HepG2 (cell line): ENCODE results near the gene TACO1. TPM values are rescaled to one million over a fixed set of nuclear protein-coding genes. Genes with fewer than 3 reads are reported as not detected.

Source experiments
- ATAC-seq: fragments of 200-7000 bp; cut with Tn5 transposase; 3 replicates; pipeline ENCODE4 v1.9.1; 2020; ENCODE audit warnings: mild to moderate bottlenecking, moderate library complexity
- BruUV-seq: library from RNA; stranded (reverse); fragments of 400-500 nt; replicated peaks from 2 replicates; lab custom pipeline; 2021; lab: Mats Ljungman, UMichigan
- CTCF ChIA-PET: fragments of 300-600 bp; formaldehyde crosslinking; extraction: SDS; loops from one replicate; lab custom pipeline; 2021; ENCODE audit warnings: low total read pairs, inconsistent platforms, low intra/inter-chr PET ratio; lab: Yijun Ruan, JAX
- POLR2A ChIA-PET: fragments of 350-600 bp; sonication (Branson Sonifier 250); formaldehyde crosslinking; loops from one replicate; lab custom pipeline; 2020; ENCODE audit warnings: antibody characterized with exemption, inconsistent platforms; lab: Yijun Ruan, JAX
- DNase-seq: peaks from one replicate; pipeline ENCODE4 v3.0.0-alpha.2; 2015; ENCODE audit warnings: low spot score
- FAIRE-seq: peaks from 3 replicates; lab custom pipeline; 2011; peaks lifted over from hg19 to GRCh38; lab: Jason Lieb, UNC
- H2AFZ ChIP-seq: one replicate; pipeline ENCODE4 v1.6.1; 2011; ENCODE audit warnings: low read length, inconsistent platforms
- H3K27ac ChIP-seq: fragments of 300-600 bp; 3 replicates; pipeline ENCODE4 v1.8.0; 2011; ENCODE audit warnings: mixed run types, mild to moderate bottlenecking, mixed read lengths, low read length, inconsistent platforms; ENCODE audit not compliant: insufficient read depth; ENCODE audit errors: extremely low read length
- H3K27me3 ChIP-seq, 2 experiments: fragments of 200-600 bp in 1 of 2; 2 replicates in 1 of 2; 3 replicates in 1 of 2; pipeline versions ENCODE4 v1.6.0 to v1.8.0; 2011; ENCODE audit warnings: low read length in 2 of 2, mild to moderate bottlenecking in 2 of 2, moderate library complexity in 2 of 2, inconsistent platforms in 1 of 2; ENCODE audit not compliant: insufficient read depth in 2 of 2, control insufficient read depth in 1 of 2
- H3K36me3 ChIP-seq, 2 experiments: fragments of 200-600 bp in 1 of 2; replicated peaks in 1 of 2; 2 replicates in 1 of 2; 3 replicates in 1 of 2; pipeline versions ENCODE4 v1.5.1 to v1.8.0; 2011; ENCODE audit warnings: low read length in 2 of 2, inconsistent platforms in 1 of 2; ENCODE audit not compliant: insufficient read depth in 2 of 2, control insufficient read depth in 1 of 2
- H3K4me1 ChIP-seq: 2 replicates; pipeline ENCODE4 v1.5.1; 2012; ENCODE audit warnings: low read length, inconsistent platforms; ENCODE audit not compliant: insufficient read depth
- H3K4me2 ChIP-seq: 2 replicates; pipeline ENCODE4 v1.6.0; 2011; ENCODE audit warnings: low read depth, low read length, inconsistent platforms
- H3K4me3 ChIP-seq, 3 experiments: fragments of 200-600 bp in 1 of 3; sonication (generic), shearing (Covaris generic) in 1 of 3; replicated peaks in 1 of 3; 2 replicates each; pipeline ENCODE4 v1.5.1; 2011 to 2016; ENCODE audit warnings: low read length in 3 of 3, inconsistent platforms in 2 of 3, low read depth in 2 of 3, mild to moderate bottlenecking in 2 of 3, control low read depth in 1 of 3, mixed read lengths in 1 of 3; ENCODE audit not compliant: insufficient read depth in 1 of 3
- H3K79me2 ChIP-seq: one replicate; pipeline ENCODE4 v1.6.1; 2011; ENCODE audit warnings: low read length, inconsistent platforms; ENCODE audit not compliant: insufficient read depth
- H3K9ac ChIP-seq: 2 replicates; pipeline ENCODE4 v1.6.0; 2011; ENCODE audit warnings: mild to moderate bottlenecking, low read depth, low read length, inconsistent platforms; ENCODE audit not compliant: insufficient read depth
- H3K9me3 ChIP-seq: 2 replicates; pipeline ENCODE4 v1.5.1; 2012; ENCODE audit warnings: mild to moderate bottlenecking, low read length
- H4K20me1 ChIP-seq: 2 replicates; pipeline ENCODE4 v1.6.0; 2011; ENCODE audit warnings: inconsistent platforms, mild to moderate bottlenecking, low read length, moderate library complexity; ENCODE audit not compliant: insufficient read depth
- DNMT1 ChIP-seq: sonication (generic); formaldehyde crosslinking; IDR thresholded peaks from 2 replicates; pipeline ENCODE4 v1.5.1; 2020; ENCODE audit warnings: mild to moderate bottlenecking, missing genetic modification reagents
- MEIS2 ChIP-seq: sonication (generic); formaldehyde crosslinking; IDR thresholded peaks from 2 replicates; pipeline ENCODE4 v1.9.0; 2021; ENCODE audit warnings: mild to moderate bottlenecking, missing genetic modification reagents
- PITX1 ChIP-seq: sonication (generic); formaldehyde crosslinking; IDR thresholded peaks from 2 replicates; pipeline ENCODE4 v1.5.1; 2020; ENCODE audit warnings: mild to moderate bottlenecking, missing genetic modification reagents
- TMF1 ChIP-seq: sonication (generic); formaldehyde crosslinking; IDR thresholded peaks from 2 replicates; pipeline ENCODE4 v1.8.1; 2022; ENCODE audit warnings: low read depth, missing genetic modification reagents
- ZBTB21 ChIP-seq: sonication (generic); formaldehyde crosslinking; IDR thresholded peaks from 2 replicates; pipeline ENCODE4 v1.4.0; 2020; ENCODE audit warnings: missing genetic modification reagents
- ZNF557 ChIP-seq: sonication (generic); formaldehyde crosslinking; IDR thresholded peaks from 2 replicates; pipeline ENCODE4 v1.4.0; 2020; ENCODE audit warnings: missing genetic modification reagents
- ZNF737 ChIP-seq: sonication (generic); formaldehyde crosslinking; IDR thresholded peaks from 2 replicates; pipeline ENCODE4 v1.5.0; 2020; ENCODE audit warnings: missing genetic modification reagents, mild to moderate bottlenecking, borderline replicate concordance
- ZNF772 ChIP-seq: sonication (generic); formaldehyde crosslinking; IDR thresholded peaks from 2 replicates; pipeline ENCODE4 v1.5.0; 2020; ENCODE audit warnings: mild to moderate bottlenecking, missing genetic modification reagents
- WGBS: methylation state at CpG from one replicate; pipeline ENCODE4 v1.1.6; 2017; ENCODE audit warnings: low lambda C conversion rate; 5-methylcytosine and 5-hydroxymethylcytosine counted together
- in situ Hi-C: cut with HindIII; loops from 2 replicates; pipeline ENCODE4 v1.10.0; 2017; ENCODE audit warnings: low pct_unique_long_range_greater_than_20kb; ENCODE audit not compliant: extremely low pct_ligation_motif_present
- intact Hi-C: fragments of 100-400 bp; cut with micrococcal nuclease; formaldehyde crosslinking; loops from one replicate; pipeline ENCODE4 v1.10.0; 2022; ENCODE audit not compliant: unreplicated experiment
- polyA plus RNA-seq, 8 experiments: library from polyadenylated mRNA; depleted of rRNA in 3 of 8; stranded (reverse) in 7 of 8; unstranded in 1 of 8; fragments of >200 nt; fragmentation: Illumina TruSeq in 4 of 8; extraction: Trizol in 4 of 8; gene quantifications; 2 replicates each; pipeline versions ENCODE4 v1.2.1 to v1.2.3, GENCODE V29; 2011 to 2016; ENCODE audit warnings: low read depth in 4 of 8, missing spikeins in 1 of 8, mixed read lengths in 1 of 8; ENCODE audit not compliant: insufficient read depth in 1 of 8
- total RNA-seq, 5 experiments: library from RNA; depleted of rRNA; stranded (reverse); fragments of >200 nt; fragmentation: Illumina TruSeq; extraction: Trizol; gene quantifications; 2 replicates each; pipeline ENCODE4 v1.2.3, GENCODE V29; 2016; ENCODE audit warnings: low read depth in 1 of 5
- TF ChIP-seq, protein P1 (sequence below): sonication (generic); formaldehyde crosslinking; IDR thresholded peaks from 2 replicates; pipeline ENCODE4 v1.5.0; 2020; ENCODE audit warnings: missing genetic modification reagents
- TF ChIP-seq, protein P2 (sequence below): sonication (generic); formaldehyde crosslinking; conservative IDR thresholded peaks from 2 replicates; pipeline ENCODE4 v1.8.0; 2022; ENCODE audit warnings: missing genetic modification reagents
- TF ChIP-seq, protein P3 (sequence below): sonication (generic); formaldehyde crosslinking; IDR thresholded peaks from 2 replicates; pipeline ENCODE4 v1.4.0; 2020; ENCODE audit warnings: mild to moderate bottlenecking, missing genetic modification reagents

The TACO1 gene
- total and polyA plus RNA-seq, 2 of the 13 experiments (the other 11 are each of a cell fraction or from before 2014, with no cell fraction given) = 34.7 to 53.6 TPM

DNA sequence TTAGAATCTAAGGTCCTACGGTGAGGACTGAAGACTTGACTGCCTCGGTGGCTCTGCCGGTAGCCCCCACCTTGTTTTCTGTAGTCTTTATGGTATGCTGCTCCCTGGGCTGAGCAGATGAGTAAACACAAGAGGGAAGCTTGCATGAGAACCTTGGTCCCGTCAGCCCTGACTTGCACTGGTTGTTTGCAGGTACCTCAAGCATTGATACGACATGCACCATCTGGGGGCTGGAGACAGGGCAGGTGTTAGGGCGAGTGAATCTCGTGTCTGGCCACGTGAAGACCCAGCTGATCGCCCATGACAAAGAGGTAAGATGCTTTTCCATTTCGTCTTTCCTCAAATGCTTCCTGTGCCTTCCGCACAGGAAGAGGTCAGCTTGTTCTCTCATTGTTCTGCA lies 21.1 kb upstream of the TACO1 start (continued):
- TF ChIP-seq ZNF772 (CRISPR knock-in tag) (peak; percentile 76; the same call in 1 of the 2 replicates), ZNF737 (CRISPR knock-in tag) (no peak), ZBTB21 (CRISPR knock-in tag) (no peak), TMF1 (CRISPR knock-in tag) (no peak)

DNA sequence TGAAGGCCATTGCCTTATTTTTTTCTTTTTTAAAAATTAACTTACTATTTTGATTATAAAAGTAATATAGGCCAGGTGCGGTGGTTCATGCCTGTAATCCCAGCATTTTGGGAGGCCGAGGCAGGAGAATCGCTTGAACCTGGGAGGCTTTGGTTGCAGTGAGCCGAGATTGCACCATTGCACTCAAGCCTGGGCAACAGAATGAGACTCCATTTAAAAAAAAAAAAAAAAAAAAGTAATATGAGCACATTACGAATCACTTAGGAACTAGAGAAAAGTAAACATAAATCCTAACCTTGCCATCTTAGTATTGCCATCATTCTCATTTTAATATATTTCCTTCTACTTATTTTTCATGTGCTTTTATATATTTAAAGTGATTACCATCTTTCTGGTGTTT lies 12.9 kb upstream of the TACO1 start:
- Histone ChIP-seq H3K27ac (no peak overlapping the region), H2AFZ (no peak overlapping the region), H3K36me3 (peaks cover 50 to 74% of the 10 kb centered on the region in 2 experiments), H3K9ac (no peak overlapping the region), H4K20me1 (no peaks in the 10 kb centered on the region; the same call in 1 of the 2 replicates), H3K79me2 (no peaks in the 10 kb centered on the region), H3K27me3 (no peaks in the 10 kb centered on the region), H3K4me1 (no peaks in the 10 kb centered on the region), H3K4me2 (no peak overlapping the region), H3K9me3 (no peaks in the 10 kb centered on the region), H3K4me3 (no peak overlapping the region)
- no peak for ATAC-seq
- ChIA-PET CTCF (no interaction called here), POLR2A (no interaction called here)
- in situ Hi-C loops (no loop called here), intact Hi-C loops (no loop called here)
- WGBS = 98% methylated on average over 5 of the region's 5 CpGs
- TF ChIP-seq, protein P1, sequence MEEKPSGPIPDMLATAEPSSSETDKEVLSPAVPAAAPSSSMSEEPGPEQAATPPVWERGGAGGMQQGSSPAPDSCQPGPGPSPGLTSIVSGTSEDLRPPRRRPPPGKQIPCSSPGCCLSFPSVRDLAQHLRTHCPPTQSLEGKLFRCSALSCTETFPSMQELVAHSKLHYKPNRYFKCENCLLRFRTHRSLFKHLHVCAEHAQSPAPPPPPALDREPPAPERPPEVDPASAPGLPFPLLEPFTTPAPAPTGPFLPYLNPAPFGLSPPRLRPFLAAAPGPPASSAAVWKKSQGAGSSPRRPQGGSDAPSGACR (CRISPR knock-in tag) = no peak
- no peak for TF ChIP-seq DNMT1 (CRISPR knock-in tag)
- no peak for TF ChIP-seq ZNF772 (CRISPR knock-in tag)
- TF ChIP-seq MEIS2 (CRISPR knock-in tag) = no peak
- TF ChIP-seq PITX1 = no peak
- TF ChIP-seq, protein P2, sequence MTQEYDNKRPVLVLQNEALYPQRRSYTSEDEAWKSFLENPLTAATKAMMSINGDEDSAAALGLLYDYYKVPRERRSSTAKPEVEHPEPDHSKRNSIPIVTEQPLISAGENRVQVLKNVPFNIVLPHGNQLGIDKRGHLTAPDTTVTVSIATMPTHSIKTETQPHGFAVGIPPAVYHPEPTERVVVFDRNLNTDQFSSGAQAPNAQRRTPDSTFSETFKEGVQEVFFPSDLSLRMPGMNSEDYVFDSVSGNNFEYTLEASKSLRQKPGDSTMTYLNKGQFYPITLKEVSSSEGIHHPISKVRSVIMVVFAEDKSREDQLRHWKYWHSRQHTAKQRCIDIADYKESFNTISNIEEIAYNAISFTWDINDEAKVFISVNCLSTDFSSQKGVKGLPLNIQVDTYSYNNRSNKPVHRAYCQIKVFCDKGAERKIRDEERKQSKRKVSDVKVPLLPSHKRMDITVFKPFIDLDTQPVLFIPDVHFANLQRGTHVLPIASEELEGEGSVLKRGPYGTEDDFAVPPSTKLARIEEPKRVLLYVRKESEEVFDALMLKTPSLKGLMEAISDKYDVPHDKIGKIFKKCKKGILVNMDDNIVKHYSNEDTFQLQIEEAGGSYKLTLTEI (CRISPR knock-in tag) = no peak
- TF ChIP-seq, protein P3, sequence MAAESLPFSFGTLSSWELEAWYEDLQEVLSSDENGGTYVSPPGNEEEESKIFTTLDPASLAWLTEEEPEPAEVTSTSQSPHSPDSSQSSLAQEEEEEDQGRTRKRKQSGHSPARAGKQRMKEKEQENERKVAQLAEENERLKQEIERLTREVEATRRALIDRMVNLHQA (CRISPR knock-in tag) = no peak
- TF ChIP-seq ZNF557 (CRISPR knock-in tag) = no peak
- no peak for FAIRE-seq
- no TSS peak for BruUV-seq
- no peak for DNase-seq
